Measurements from ENCODE around the gene IZUMO1. TPM values are rescaled to one million over a fixed set of nuclear protein-coding genes. Genes with fewer than 3 reads are reported as not detected.
"Not testable (repeated sequence)": the region's sequence is repeated elsewhere in the genome, so short reads cannot be mapped to it uniquely, and the experiment has no call there.

Gene IZUMO1
- total RNA-seq, 1 donor from 2014 or later: not detected

DNA sequence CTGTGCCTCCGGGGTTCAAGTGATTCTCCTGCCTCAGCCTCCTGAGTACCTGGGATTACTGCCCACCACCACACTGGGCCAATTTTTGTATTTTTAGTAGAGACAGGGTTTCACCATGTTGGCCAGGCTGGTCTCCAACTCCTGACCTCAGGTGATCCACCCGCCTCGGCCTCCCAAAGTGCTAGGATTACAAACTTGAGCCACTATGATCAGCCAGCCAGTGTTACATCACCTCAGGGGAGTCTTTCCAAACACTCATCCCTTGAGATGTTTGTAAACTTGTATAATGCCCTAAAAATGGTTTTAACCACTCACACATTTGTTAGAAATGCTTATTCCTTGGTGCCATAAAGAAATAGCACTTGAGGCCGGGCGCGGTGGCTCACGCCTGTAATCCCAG, 39.7 kb upstream of the IZUMO1 start:
- H3K4me3 Mint-ChIP-seq (ENCODE audit: unreplicated experiment); H3K9ac ChIP-seq (ENCODE audit: low read length); H3K9me3 Mint-ChIP-seq (ENCODE audit: unreplicated experiment); H3K27me3 ChIP-seq (ENCODE audit: insufficient read depth, low read length); H3K27ac Mint-ChIP-seq (ENCODE audit: unreplicated experiment); H3K36me3 Mint-ChIP-seq (ENCODE audit: low read depth, unreplicated experiment); H3K9me3 ChIP-seq (ENCODE audit: insufficient read depth, low read depth, low read length); H3K4me1 Mint-ChIP-seq (ENCODE audit: low read depth, unreplicated experiment); FAIRE-seq; H3K27ac ChIP-seq (ENCODE audit: low read depth, low read length); H3K4me1 ChIP-seq (ENCODE audit: insufficient read depth, low read length); H3K79me2 ChIP-seq (ENCODE audit: insufficient read depth, low read length); H3K4me3 ChIP-seq (ENCODE audit: insufficient read depth, low read depth, low read length); H3K4me2 ChIP-seq (ENCODE audit: low read length); H2AFZ ChIP-seq (ENCODE audit: low read depth, low read length); DNase-seq (ENCODE audit: low read depth); H3K36me3 ChIP-seq (ENCODE audit: insufficient read depth, low read length); H4K20me1 ChIP-seq (ENCODE audit: insufficient read depth, low read length): not testable (repeated sequence)
- peaks cover 13% of the 10 kb centered on the region for H3K27me3 Mint-ChIP-seq (ENCODE audit: low read depth, unreplicated experiment)

DNA sequence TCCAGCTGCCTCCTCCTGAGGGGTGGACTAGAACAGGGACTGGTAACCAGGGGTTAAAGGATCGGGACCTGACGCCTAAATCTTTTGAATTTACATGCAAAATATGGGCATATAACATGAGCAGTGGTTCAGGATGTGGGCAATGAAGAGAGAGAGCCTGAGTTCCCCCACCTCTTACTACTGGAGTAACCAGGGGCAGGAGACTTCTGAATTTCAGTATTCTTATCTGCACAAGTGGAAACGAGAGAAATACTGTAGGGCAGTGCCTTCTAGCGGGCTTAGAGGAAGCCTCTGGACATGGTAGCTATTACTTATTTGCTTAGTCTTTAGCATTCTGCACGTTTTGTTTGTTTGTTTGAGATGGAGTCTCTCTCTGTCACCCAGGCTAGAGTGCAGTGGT, 37.8 kb upstream of the IZUMO1 start:
- Mint-ChIP-seq H3K4me3 (ENCODE audit: unreplicated experiment) (no peak overlapping the region), H3K4me1 (ENCODE audit: low read depth, unreplicated experiment) (peaks cover 6% of the 10 kb centered on the region), H3K27me3 (ENCODE audit: low read depth, unreplicated experiment) (peaks cover 13% of the 10 kb centered on the region), H3K27ac (ENCODE audit: unreplicated experiment) (no peak overlapping the region), H3K36me3 (ENCODE audit: low read depth, unreplicated experiment) (peaks cover 1% of the 10 kb centered on the region), H3K9me3 (ENCODE audit: unreplicated experiment) (no peaks in the 10 kb centered on the region)
- Histone ChIP-seq H3K79me2 (ENCODE audit: insufficient read depth, low read length) (no peaks in the 10 kb centered on the region), H3K4me3 (ENCODE audit: insufficient read depth, low read depth, low read length) (no peak overlapping the region), H3K9ac (ENCODE audit: low read length) (no peak overlapping the region), H3K36me3 (ENCODE audit: insufficient read depth, low read length) (no peaks in the 10 kb centered on the region), H3K27me3 (ENCODE audit: insufficient read depth, low read length) (no peaks in the 10 kb centered on the region), H4K20me1 (ENCODE audit: insufficient read depth, low read length) (no peaks in the 10 kb centered on the region), H3K9me3 (ENCODE audit: insufficient read depth, low read depth, low read length) (no peaks in the 10 kb centered on the region), H3K4me2 (ENCODE audit: low read length) (no peak overlapping the region), H3K27ac (ENCODE audit: low read depth, low read length) (no peak overlapping the region), H3K4me1 (ENCODE audit: insufficient read depth, low read length) (peaks cover 7% of the 10 kb centered on the region), H2AFZ (ENCODE audit: low read depth, low read length) (no peak overlapping the region)
- FAIRE-seq: no peak
- no peak for TF ChIP-seq EZH2 (IDR thresholded peaks at IDR 0.05; ENCODE audit: insufficient read depth, low read length)
- TF ChIP-seq, protein P1, sequence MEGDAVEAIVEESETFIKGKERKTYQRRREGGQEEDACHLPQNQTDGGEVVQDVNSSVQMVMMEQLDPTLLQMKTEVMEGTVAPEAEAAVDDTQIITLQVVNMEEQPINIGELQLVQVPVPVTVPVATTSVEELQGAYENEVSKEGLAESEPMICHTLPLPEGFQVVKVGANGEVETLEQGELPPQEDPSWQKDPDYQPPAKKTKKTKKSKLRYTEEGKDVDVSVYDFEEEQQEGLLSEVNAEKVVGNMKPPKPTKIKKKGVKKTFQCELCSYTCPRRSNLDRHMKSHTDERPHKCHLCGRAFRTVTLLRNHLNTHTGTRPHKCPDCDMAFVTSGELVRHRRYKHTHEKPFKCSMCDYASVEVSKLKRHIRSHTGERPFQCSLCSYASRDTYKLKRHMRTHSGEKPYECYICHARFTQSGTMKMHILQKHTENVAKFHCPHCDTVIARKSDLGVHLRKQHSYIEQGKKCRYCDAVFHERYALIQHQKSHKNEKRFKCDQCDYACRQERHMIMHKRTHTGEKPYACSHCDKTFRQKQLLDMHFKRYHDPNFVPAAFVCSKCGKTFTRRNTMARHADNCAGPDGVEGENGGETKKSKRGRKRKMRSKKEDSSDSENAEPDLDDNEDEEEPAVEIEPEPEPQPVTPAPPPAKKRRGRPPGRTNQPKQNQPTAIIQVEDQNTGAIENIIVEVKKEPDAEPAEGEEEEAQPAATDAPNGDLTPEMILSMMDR (IDR thresholded peaks at IDR 0.05; ENCODE audit: insufficient read depth, low read depth, low read length): no peak
- DNase-seq (ENCODE audit: low read depth): no peak

DNA sequence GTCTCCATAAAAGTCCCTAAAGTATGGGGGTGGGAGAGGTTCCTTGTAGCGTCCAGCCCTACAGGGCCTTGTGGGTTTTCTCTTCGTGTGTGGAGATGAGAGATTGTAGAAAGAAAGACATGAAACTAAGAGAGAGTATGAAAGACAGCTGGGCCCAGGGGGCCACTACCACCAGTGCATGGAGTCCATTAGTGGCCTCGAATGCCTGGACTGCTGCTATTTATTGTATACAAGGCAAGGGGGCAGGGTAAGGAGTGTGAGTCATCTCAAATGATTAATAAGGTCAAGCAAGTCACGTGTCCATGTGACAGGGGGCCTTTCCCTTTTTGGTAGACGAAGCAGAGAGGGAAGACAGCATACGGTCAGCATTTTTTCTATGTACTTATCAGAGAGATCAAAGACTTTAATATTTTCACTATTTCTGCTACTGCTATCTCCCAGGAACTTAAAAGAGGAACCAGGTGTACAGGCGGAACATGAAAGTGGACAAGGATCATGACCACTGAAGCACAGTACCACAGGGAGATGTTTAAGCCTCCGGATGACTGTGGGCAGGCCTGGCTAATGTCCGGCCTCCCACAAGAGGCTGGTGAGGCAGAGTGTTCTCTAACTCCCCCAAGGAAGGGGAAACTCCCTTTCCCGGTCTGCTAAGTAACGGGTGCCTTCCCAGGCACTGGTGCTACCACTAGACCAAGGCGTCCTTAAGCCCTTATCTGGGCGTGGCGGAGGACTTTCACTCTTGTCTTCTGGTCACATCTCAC, 34.1 kb upstream of the IZUMO1 start:
- H3K4me1 ChIP-seq (ENCODE audit: insufficient read depth, low read length): peaks cover 7% of the 10 kb centered on the region
- no peaks in the 10 kb centered on the region for H3K36me3 ChIP-seq (ENCODE audit: insufficient read depth, low read length)
- no peaks in the 10 kb centered on the region for H3K27me3 ChIP-seq (ENCODE audit: insufficient read depth, low read length)
- no peaks in the 10 kb centered on the region for H3K79me2 ChIP-seq (ENCODE audit: insufficient read depth, low read length)
- no peak overlapping the region for H3K27ac ChIP-seq (ENCODE audit: low read depth, low read length)
- TF ChIP-seq, protein P1 (IDR thresholded peaks at IDR 0.05; ENCODE audit: insufficient read depth, low read depth, low read length): no peak
- no peak for TF ChIP-seq EZH2 (IDR thresholded peaks at IDR 0.05; ENCODE audit: insufficient read depth, low read length)
- Mint-ChIP-seq H3K4me3 (ENCODE audit: unreplicated experiment) (no peak overlapping the region), H3K27ac (ENCODE audit: unreplicated experiment) (peak overlapping the region; percentile 55), H3K36me3 (ENCODE audit: low read depth, unreplicated experiment) (peaks cover 2% of the 10 kb centered on the region), H3K4me1 (ENCODE audit: low read depth, unreplicated experiment) (peaks cover 6% of the 10 kb centered on the region), H3K9me3 (ENCODE audit: unreplicated experiment) (no peaks in the 10 kb centered on the region), H3K27me3 (ENCODE audit: low read depth, unreplicated experiment) (peaks cover 12% of the 10 kb centered on the region)
- H3K9me3 ChIP-seq (ENCODE audit: insufficient read depth, low read depth, low read length): no peaks in the 10 kb centered on the region
- H3K4me2 ChIP-seq (ENCODE audit: low read length): no peak overlapping the region
- peak overlapping the region; percentile 52 for H2AFZ ChIP-seq (ENCODE audit: low read depth, low read length)
- H4K20me1 ChIP-seq (ENCODE audit: insufficient read depth, low read length): no peaks in the 10 kb centered on the region
- no peak for FAIRE-seq
- H3K9ac ChIP-seq (ENCODE audit: low read length): no peak overlapping the region
- peak; percentile 22 for DNase-seq (ENCODE audit: low read depth)
- H3K4me3 ChIP-seq (ENCODE audit: insufficient read depth, low read depth, low read length): no peak overlapping the region

All from astrocyte (in vitro differentiated cells and primary cell).